Skin epidermis (tissue), 12 donors: ENCODE measurements around the gene NUP93.
"Not testable (repeated sequence)": the region's sequence is repeated elsewhere in the genome, so short reads cannot be mapped to it uniquely, and the experiment has no call there.

ENCODE experiments used
- H3K27ac ChIP-seq, 21 experiments: fragments of 200-600 bp; sonication (generic) in 11 of 21; one replicate each; pipeline ENCODE4 v1.5.0; 2020; ENCODE audit warnings: mild to moderate bottlenecking in 3 of 21, inconsistent platforms in 2 of 21, moderate library complexity in 2 of 21
- H3K4me3 ChIP-seq, 7 experiments: fragments of 200-600 bp; sonication (generic) in 2 of 7; one replicate each; pipeline ENCODE4 v1.5.0; 2020; ENCODE audit warnings: inconsistent platforms in 2 of 7, mild to moderate bottlenecking in 2 of 7, moderate library complexity in 1 of 7

NUP93 gene

DNA sequence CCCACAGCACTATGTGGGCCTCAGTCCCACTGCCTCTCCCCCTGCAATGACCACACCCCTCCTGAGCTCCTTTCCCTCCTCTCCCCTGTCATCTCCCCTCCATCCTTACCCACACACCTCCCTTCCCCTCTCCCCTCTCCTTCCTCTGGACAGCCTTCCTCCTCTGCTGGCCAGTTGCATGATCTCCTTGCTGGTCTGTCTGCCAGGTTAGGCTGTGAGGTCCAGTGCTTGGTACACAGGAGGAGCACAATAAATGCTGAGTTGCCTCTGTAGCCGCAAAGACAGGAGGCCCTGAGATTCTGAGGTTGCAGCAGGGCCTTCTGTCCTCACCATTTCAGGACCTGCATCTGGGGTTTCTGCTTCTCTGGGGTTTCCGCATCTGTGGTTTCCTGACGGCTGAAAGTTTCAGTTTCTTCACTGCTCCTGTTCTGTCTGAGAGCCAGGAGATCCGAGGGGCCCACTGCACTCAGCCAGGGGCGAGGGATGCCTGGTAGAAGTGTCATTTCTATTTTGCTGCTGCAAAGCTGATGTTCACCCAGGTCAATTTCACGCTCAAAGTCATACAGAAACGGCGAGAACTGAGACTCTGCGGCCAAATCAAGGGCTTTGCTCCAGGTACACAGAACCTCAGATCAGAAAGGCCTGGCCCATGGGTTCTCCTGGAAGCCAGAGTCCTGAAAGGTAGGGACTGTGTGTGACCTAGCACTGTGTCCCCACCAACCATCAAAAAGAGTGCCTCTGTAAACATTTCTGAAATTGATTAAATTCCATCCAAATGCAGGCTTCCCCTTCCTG lies 130.5 kb downstream of the NUP93 start:
- no peak overlapping the region for H3K4me3 ChIP-seq
- H3K27ac ChIP-seq, result peak overlapping the region in 12 of 21 experiments; percentile 4 to 86 (median 54)

GRCh38 chr16:56861092-56861610 lies 131.2 kb downstream of the NUP93 start:
- Histone ChIP-seq H3K4me3 (no peak overlapping the region), H3K27ac (peak overlapping the region in 12 of 21 experiments; percentile 6 to 86 (median 54))

DNA sequence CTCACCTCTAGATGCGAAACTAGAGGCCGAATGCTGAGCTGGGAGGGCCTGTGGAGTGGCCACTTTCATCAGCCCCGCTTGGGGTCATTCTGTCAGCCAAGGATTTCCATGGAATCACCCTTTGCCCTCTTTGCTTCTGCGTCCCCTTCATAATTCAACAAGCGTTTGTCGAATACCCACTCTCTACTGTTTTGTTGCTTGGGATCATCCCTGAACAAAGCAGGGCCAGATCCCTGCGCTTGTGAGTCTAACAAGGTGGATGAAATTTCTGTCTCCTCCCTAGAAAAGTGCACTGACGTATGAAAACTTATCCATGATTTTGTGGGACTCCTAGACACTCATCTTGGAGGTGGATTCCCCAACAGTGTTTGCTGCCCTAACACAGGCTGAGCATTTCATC lies 131.8 kb downstream of the NUP93 start:
- no peak overlapping the region for H3K4me3 ChIP-seq
- peak overlapping the region in 2 of 21 experiments; percentile 62 to 68 for H3K27ac ChIP-seq

GRCh38 chr16:56862776-56863175 lies 132.8 kb downstream of the NUP93 start:
- H3K4me3 ChIP-seq, result no peak overlapping the region
- peak overlapping the region in 1 of 21 experiments; percentile 68 for H3K27ac ChIP-seq

- Histone ChIP-seq H3K4me3 (no peak within 1 kb of the TSS), H3K27ac (no peak within 1 kb of the TSS)
Measured at GRCh38 chr16:56864960-56865359, 135.0 kb downstream of the NUP93 start, which contains the start of gene SLC12A3. SLC12A3 (plus strand) TSS chr16:56865207; CDS start chr16:56865236, 29 bp downstream.

GRCh38 chr16:56865394-56866062 lies 135.6 kb downstream of the NUP93 start:
- Histone ChIP-seq H3K27ac (no peak overlapping the region), H3K4me3 (no peak overlapping the region)

- no peak overlapping the region for H3K4me3 ChIP-seq
- H3K27ac ChIP-seq, result no peak overlapping the region
Measured at GRCh38 chr16:56866955-56867830, 137.3 kb downstream of the NUP93 start.

DNA sequence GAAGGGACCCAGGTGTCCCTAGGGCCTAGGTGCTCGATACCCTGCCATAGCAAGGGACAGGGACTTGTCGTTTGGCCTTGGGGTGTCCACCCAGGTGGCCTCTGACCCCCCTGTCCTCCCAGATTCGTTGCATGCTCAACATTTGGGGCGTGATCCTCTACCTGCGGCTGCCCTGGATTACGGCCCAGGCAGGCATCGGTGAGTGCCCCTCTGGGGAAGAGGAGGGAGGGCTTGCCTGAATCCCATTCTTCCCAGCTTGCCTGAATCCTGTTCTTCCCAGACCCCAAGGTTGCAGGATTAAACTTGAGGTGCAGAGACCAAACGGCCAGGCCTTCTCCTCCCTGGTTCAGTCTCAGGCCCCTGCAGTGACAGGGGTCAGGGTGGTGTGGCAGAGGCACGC lies 138.2 kb downstream of the NUP93 start:
- no peak overlapping the region for H3K27ac ChIP-seq
- no peak overlapping the region for H3K4me3 ChIP-seq

DNA sequence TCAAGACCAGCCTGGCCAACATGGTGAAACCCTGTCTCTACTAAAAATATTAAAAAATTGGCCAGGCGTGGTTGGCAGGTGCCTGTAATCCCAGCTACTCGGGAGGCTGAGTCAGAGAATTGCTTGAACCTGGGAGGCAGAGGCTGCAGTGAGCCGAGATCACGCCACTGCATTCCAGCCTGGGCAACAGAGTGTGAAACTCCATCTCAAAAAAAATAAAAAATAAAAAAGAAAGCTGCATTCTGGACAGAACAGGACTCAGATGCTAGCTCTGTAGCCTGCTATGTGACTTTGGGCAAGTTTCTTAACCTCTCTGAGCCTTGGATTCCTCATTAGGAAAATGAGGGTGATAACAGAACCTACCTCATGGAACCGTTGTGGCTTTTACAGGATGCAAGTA lies 138.8 kb downstream of the NUP93 start:
- not testable (repeated sequence) for H3K4me3 ChIP-seq, H3K27ac ChIP-seq

DNA sequence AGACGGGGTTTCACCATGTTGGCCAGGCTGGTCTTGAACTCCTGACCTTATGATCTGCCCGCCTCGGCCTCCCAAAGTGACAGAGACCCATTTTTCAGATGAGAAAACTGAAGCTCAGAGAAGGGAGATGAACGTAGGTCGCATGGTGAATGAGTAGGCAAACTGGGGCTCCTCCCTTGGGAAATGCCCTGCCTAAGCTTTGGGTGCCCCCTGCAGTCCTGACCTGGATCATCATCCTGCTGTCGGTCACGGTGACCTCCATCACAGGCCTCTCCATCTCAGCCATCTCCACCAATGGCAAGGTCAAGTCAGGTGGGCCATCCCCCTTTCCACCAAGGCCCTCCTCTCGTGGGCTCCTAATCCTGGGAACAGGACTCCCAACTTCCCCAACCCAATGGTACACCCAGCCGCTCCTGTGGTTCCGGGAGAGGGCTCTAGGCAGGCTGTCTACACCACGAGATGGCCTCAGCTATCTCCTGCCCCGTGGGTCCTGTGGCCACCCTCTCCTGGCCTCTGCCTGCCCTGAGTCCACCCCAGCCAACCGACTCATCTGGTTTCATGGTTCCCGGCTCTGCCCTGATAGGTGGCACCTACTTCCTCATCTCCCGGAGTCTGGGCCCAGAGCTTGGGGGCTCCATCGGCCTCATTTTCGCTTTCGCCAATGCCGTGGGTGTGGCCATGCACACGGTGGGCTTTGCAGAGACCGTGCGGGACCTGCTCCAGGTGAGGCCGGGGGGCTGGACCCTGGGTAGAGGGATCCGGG lies 139.8 kb downstream of the NUP93 start:
- H3K4me3 ChIP-seq, result no peak overlapping the region
- H3K27ac ChIP-seq, result no peak overlapping the region

DNA sequence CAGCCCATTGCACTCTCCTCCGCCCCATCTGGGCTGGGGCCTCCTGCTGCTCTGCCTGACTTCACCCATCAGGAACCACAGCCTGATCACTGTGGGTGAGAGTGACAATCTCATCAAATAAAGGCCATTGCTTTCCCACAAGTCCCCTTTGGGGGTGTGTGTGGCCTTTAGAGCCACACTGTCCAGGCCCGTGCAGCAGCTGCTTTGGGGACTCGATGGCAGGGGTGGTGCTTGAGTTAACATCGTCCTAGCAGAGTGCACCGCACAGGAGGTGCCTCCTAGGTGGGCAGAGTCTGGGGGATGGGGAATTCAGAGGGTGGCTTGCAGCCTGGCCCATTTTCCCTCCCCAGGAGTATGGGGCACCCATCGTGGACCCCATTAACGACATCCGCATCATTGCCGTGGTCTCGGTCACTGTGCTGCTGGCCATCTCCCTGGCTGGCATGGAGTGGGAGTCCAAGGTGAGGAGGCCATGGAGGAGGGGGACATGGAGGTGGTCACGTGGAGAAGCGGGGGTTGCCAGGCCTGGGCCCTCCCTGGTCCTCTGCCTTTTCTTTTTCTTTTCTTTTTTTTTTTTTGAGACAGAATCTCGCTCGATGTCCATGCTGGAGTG lies 140.5 kb downstream of the NUP93 start:
- Histone ChIP-seq H3K4me3 (no peak overlapping the region), H3K27ac (no peak overlapping the region)

DNA sequence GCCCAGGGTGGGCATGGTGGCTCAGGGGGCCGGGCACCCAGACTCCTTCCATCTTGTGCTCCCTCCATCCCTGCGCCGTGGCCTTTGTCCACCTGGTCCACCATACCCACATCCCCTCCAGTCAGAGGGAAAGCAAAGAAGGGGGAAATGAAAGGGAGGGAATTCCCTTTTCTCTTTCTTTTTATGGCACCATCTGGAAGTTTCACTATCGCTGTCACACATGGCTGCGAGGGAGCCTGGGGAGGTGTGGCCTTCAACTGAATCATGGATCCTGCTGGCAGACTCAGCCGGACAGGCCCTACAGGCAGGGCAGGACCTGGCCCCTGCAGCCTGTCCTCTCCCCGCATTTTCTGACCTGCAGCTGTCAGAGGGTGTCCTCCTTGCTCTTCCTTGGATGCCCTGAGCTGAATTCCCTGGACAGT lies 141.3 kb downstream of the NUP93 start:
- H3K4me3 ChIP-seq, result no peak overlapping the region

DNA sequence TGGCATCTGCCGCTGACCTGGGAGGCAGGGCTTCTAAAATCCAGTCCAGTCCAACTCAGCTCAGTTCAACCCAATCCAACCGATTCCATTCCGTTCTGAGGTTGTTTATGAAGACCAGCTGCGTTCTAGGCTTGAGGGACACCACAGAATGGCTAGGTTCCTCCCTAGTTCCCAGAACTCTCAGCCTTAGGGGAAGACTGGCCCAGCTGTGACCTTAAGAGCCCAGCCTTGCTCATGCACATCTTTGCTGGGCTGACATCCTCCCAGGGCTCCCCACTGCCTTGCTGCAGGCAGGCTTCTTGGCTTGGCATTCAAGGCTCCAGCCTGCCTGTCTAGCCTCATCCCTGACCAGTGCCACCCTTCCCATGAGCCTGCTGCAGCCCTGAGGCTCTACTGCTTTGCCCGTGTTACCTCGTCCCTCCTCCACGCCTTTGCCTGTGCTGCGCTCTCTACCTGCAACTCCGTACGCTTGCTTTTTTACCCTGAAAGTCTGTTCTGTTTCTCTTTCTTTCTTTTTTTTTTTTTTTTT lies 143.0 kb downstream of the NUP93 start:
- H3K27ac ChIP-seq, result peak overlapping the region in 2 of 21 experiments; percentile 23 to 29
- no peak overlapping the region for H3K4me3 ChIP-seq

More for the DNA sequence above, 141.3 kb downstream of the NUP93 start:
- H3K27ac ChIP-seq, result no peak overlapping the region

DNA sequence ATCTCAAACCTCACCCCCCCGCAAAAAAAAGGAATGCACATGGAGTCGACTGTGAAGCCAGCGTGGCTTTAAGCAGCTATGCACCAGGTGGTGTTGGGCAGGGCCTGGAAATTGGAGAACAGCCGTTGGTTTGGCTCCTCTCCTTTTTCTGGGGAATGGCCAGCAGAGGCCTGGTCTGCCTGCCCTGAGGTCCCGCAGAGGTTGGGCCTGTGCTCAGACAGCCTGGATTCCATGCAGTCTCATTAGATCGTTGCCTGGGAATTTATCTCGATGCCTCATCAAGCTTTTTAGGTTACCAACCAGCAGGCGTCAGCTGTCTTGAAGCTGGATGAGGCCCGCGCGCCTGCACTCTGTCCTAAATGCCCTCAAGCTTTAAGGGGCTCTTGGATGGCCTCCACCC lies 144.9 kb downstream of the NUP93 start:
- Histone ChIP-seq H3K4me3 (no peak overlapping the region), H3K27ac (no peak overlapping the region)

GRCh38 chr16:56876048-56876447 lies 146.1 kb downstream of the NUP93 start:
- Histone ChIP-seq H3K4me3 (no peak overlapping the region), H3K27ac (no peak overlapping the region)

GRCh38 chr16:56877486-56878182 lies 147.7 kb downstream of the NUP93 start:
- Histone ChIP-seq H3K27ac (no peak overlapping the region), H3K4me3 (no peak overlapping the region)

- Histone ChIP-seq H3K4me3 (no peak overlapping the region), H3K27ac (no peak overlapping the region)
Measured at GRCh38 chr16:56878282-56878854, 148.4 kb downstream of the NUP93 start.

DNA sequence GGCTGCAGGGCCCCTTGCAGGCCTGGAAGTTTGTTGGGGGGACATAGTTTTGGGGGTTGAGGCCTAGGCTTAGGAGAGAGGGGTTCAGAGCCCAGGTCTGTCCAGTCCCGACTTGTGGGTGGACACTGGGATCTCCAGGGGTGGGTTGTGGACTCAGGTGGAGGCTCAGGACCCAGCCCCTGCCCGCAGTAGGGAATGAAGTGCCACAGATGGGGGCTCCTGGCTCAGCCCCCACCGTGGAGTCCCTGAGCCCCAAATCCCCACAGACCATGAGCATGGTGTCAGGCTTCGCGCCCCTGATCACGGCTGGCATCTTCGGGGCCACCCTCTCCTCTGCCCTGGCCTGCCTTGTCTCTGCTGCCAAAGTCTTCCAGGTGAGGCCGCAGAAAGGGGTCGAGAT lies 149.3 kb downstream of the NUP93 start:
- Histone ChIP-seq H3K4me3 (no peak overlapping the region), H3K27ac (no peak overlapping the region)
